IMR-90 (cell line): ENCODE results near the gene PDE8B. TPM values are rescaled to one million over a fixed set of nuclear protein-coding genes. Genes with fewer than 3 reads are reported as not detected.

Experiments
- ATAC-seq: fragments of 200-7000 bp; cut with Tn5 transposase; 2 replicates; pipeline ENCODE4 v1.9.1; 2020; ENCODE audit warnings: low read depth, mild to moderate bottlenecking, moderate library complexity
- BruUV-seq: library from RNA; stranded (reverse); fragments of 400-500 nt; replicated peaks from 2 replicates; lab custom pipeline; 2021; lab: Mats Ljungman, UMichigan
- CTCF ChIA-PET: fragments of 300-600 bp; formaldehyde crosslinking; extraction: SDS; loops from one replicate; lab custom pipeline; 2021; ENCODE audit warnings: antibody characterized with exemption; lab: Yijun Ruan, JAX
- POLR2A ChIA-PET: fragments of 300-600 bp; sonication (Branson Sonifier 250); formaldehyde crosslinking; loops from one replicate; lab custom pipeline; 2022; ENCODE audit warnings: antibody characterized with exemption; ENCODE audit not compliant: unreplicated experiment; lab: Charles Lee
- DNase-seq: peaks from one replicate; pipeline ENCODE4 v3.0.0; 2013
- H2AFZ ChIP-seq: replicated peaks from 2 replicates; pipeline ENCODE3; 2013; ENCODE audit warnings: low read length, mild to moderate bottlenecking; ENCODE audit not compliant: poor library complexity
- H2AK5ac ChIP-seq: 2 replicates; pipeline ENCODE4 v1.6.1; 2013; ENCODE audit warnings: low read depth, low read length, inconsistent platforms
- H2AK9ac ChIP-seq: replicated peaks from 2 replicates; pipeline ENCODE3; 2013; ENCODE audit warnings: mild to moderate bottlenecking, low read depth, low read length, moderate library complexity; ENCODE audit not compliant: poor library complexity
- H2BK120ac ChIP-seq: 2 replicates; pipeline ENCODE4 v1.6.1; 2013; ENCODE audit warnings: low read depth, low read length, inconsistent platforms
- H2BK15ac ChIP-seq: 3 replicates; pipeline ENCODE4 v1.6.1; 2013; ENCODE audit warnings: low read depth, low read length, inconsistent platforms
- H2BK20ac ChIP-seq: 2 replicates; pipeline ENCODE4 v1.6.1; 2013; ENCODE audit warnings: low read depth, mild to moderate bottlenecking, inconsistent platforms, low read length, moderate library complexity
- H2BK5ac ChIP-seq: 2 replicates; pipeline ENCODE4 v1.6.1; 2013; ENCODE audit warnings: mild to moderate bottlenecking, low read depth, low read length, inconsistent platforms; ENCODE audit not compliant: poor library complexity, severe bottlenecking
- H3K14ac ChIP-seq: replicated peaks from 2 replicates; pipeline ENCODE4 v1.6.1; 2013; ENCODE audit warnings: low read depth, low read length, inconsistent platforms
- H3K18ac ChIP-seq: 2 replicates; pipeline ENCODE4 v1.6.1; 2013; ENCODE audit warnings: low read depth, low read length, control low read depth
- H3K23ac ChIP-seq: 2 replicates; pipeline ENCODE4 v1.6.1; 2013; ENCODE audit warnings: low read depth, low read length, inconsistent platforms
- H3K27ac ChIP-seq: 2 replicates; pipeline ENCODE4 v1.5.1; 2013; ENCODE audit warnings: mild to moderate bottlenecking, control low read depth, low read length; ENCODE audit not compliant: insufficient read depth
- H3K27me3 ChIP-seq: 2 replicates; pipeline ENCODE4 v1.6.1; 2013; ENCODE audit warnings: low read length; ENCODE audit not compliant: control insufficient read depth, insufficient read depth
- H3K36me3 ChIP-seq: 2 replicates; pipeline ENCODE4 v1.6.1; 2013; ENCODE audit warnings: low read length, mixed read lengths; ENCODE audit not compliant: control insufficient read depth, insufficient read depth
- H3K4ac ChIP-seq: 2 replicates; pipeline ENCODE4 v1.6.1; 2013; ENCODE audit warnings: low read depth, low read length, inconsistent platforms
- H3K4me1 ChIP-seq: 2 replicates; pipeline ENCODE4 v1.6.1; 2013; ENCODE audit warnings: low read length, mixed read lengths; ENCODE audit not compliant: control insufficient read depth, insufficient read depth
- H3K4me2 ChIP-seq: 2 replicates; pipeline ENCODE4 v1.6.1; 2013; ENCODE audit warnings: low read depth, mild to moderate bottlenecking, control low read depth, low read length, moderate library complexity
- H3K4me3 ChIP-seq: 2 replicates; pipeline ENCODE4 v1.5.1; 2013; ENCODE audit warnings: low read depth, mild to moderate bottlenecking, control low read depth, low read length, moderate library complexity; ENCODE audit not compliant: insufficient read depth
- H3K56ac ChIP-seq: 2 replicates; pipeline ENCODE4 v1.6.1; 2013; ENCODE audit warnings: low read length, inconsistent platforms; ENCODE audit not compliant: insufficient read depth; ENCODE audit errors: extremely low read depth
- H3K79me1 ChIP-seq, 2 experiments: 2 replicates each; pipeline ENCODE4 v1.6.1; 2013; ENCODE audit warnings: low read length in 2 of 2, inconsistent platforms in 1 of 2, low read depth in 1 of 2
- H3K9ac ChIP-seq: 2 replicates; pipeline ENCODE4 v1.6.1; 2013; ENCODE audit warnings: low read depth, low read length, control low read depth
- H3K9me1 ChIP-seq: 2 replicates; pipeline ENCODE4 v1.6.1; 2013; ENCODE audit warnings: low read length, inconsistent platforms; ENCODE audit not compliant: insufficient read depth
- H3K9me3 ChIP-seq: 2 replicates; pipeline ENCODE4 v1.6.1; 2013; ENCODE audit warnings: low read length; ENCODE audit not compliant: control insufficient read depth, insufficient read depth
- H4K20me1 ChIP-seq: 2 replicates; pipeline ENCODE4 v1.6.1; 2013; ENCODE audit warnings: low read length, inconsistent platforms; ENCODE audit not compliant: insufficient read depth
- H4K5ac ChIP-seq: 2 replicates; pipeline ENCODE4 v1.6.1; 2013; ENCODE audit warnings: mild to moderate bottlenecking, low read depth, low read length, control low read depth
- H4K8ac ChIP-seq, 2 experiments: 2 replicates each; pipeline ENCODE4 v1.6.1; 2013; ENCODE audit warnings: low read depth in 2 of 2, low read length in 2 of 2, control low read depth in 1 of 2, inconsistent platforms in 1 of 2
- H4K91ac ChIP-seq: 2 replicates; pipeline ENCODE4 v1.6.1; 2013; ENCODE audit warnings: low read depth, low read length, inconsistent platforms; ENCODE audit not compliant: insufficient read depth
- CTCF ChIP-seq: conservative IDR thresholded peaks from 2 replicates; pipeline ENCODE4 v1.5.1; 2012; ENCODE audit warnings: mild to moderate bottlenecking, low read depth, low read length, improper control_type of control experiment
- ELK1 ChIP-seq: fragments of 150-350 bp; IDR thresholded peaks from 2 replicates; pipeline ENCODE4 v1.6.1; 2016; ENCODE audit warnings: low read depth, mild to moderate bottlenecking, low read length, moderate library complexity, borderline replicate concordance
- MAFK ChIP-seq: IDR thresholded peaks from 2 replicates; pipeline ENCODE4 v1.6.1; 2012; ENCODE audit warnings: low read depth, low read length, improper control_type of control experiment
- WGBS, 2 experiments: methylation state at CpG; one replicate each; pipeline versions ENCODE4 v1.1.5 to v1.1.7; 2013; ENCODE audit warnings: missing lambda C conversion rate in 2 of 2; ENCODE audit not compliant: insufficient read length in 1 of 2; ENCODE audit errors: extremely low coverage in 2 of 2; 5-methylcytosine and 5-hydroxymethylcytosine counted together
- dilution Hi-C: fragments of 300-500 bp; cut with HindIII; formaldehyde crosslinking; loops from one replicate; pipeline ENCODE4 v1.14.3; 2018; ENCODE audit warnings: low sequenced_read_pairs; ENCODE audit not compliant: unreplicated experiment
- in situ Hi-C: fragments of 300-500 bp; cut with MboI; formaldehyde crosslinking; loops from 3 replicates; pipeline ENCODE4 v1.14.3; 2019; ENCODE audit warnings: low sequenced_read_pairs, inconsistent platforms, mixed read lengths
- intact Hi-C: fragments of 100-400 bp; cut with micrococcal nuclease; formaldehyde crosslinking; loops from 2 replicates; pipeline ENCODE4 v1.10.0; 2022
- polyA plus RNA-seq, 3 experiments: library from polyadenylated mRNA; depleted of rRNA; stranded (reverse); fragments of >200 nt; gene quantifications; 2 replicates each; pipeline ENCODE4 v1.2.3, GENCODE V29; 2012; ENCODE audit warnings: low replicate concordance in 1 of 3
- total RNA-seq: library from RNA; depleted of rRNA; stranded (reverse); fragments of >200 nt; gene quantifications from 2 replicates; pipeline ENCODE4 v1.2.3, GENCODE V29; 2012

The PDE8B gene
- total and polyA plus RNA-seq, 2 of the 4 experiments (the other 2 are of a cell fraction), result under 0.01 to 0.03 TPM

- Histone ChIP-seq H2BK120ac (no peak overlapping the region), H3K9me3 (peaks cover 4% of the 10 kb centered on the region; the same call in 1 of the 2 replicates), H3K27ac (no peak overlapping the region), H2AK9ac (no peak overlapping the region), H4K91ac (no peak overlapping the region), H3K9me1 (no peaks in the 10 kb centered on the region), H3K4ac (no peak overlapping the region; the same call in 1 of the 2 replicates), H2AFZ (peak overlapping the region; percentile 69), H2AK5ac (no peak overlapping the region), H2BK15ac (no peak overlapping the region), H3K36me3 (no peaks in the 10 kb centered on the region; the same call in 1 of the 2 replicates), H3K79me1 (no peaks in the 10 kb centered on the region), H3K4me1 (no peaks in the 10 kb centered on the region), H3K18ac (no peak overlapping the region), H3K9ac (no peak overlapping the region), H3K56ac (no peak overlapping the region), H3K4me3 (peak overlapping the region; percentile 51), H4K8ac (no peak overlapping the region), H3K27me3 (peaks cover 73% of the 10 kb centered on the region), H4K5ac (no peak overlapping the region), H3K4me2 (peak overlapping the region; percentile 36; the same call in 1 of the 2 replicates), H2BK5ac (no peak overlapping the region), H3K14ac (no peak overlapping the region), H2BK20ac (no peak overlapping the region), H4K20me1 (no peaks in the 10 kb centered on the region), H3K23ac (peak overlapping the region; percentile 34; the same call in 1 of the 2 replicates)
- ChIA-PET POLR2A (no interaction called here), CTCF (no interaction called here)
- TF ChIP-seq ELK1 (no peak), CTCF (no peak), MAFK (no peak)
- intact Hi-C loops (no loop called here), dilution Hi-C loops (no loop called here), in situ Hi-C loops (no loop called here)
- no peak for DNase-seq
- WGBS, 2 experiments, result 4% methylated on average over 30 of the region's 61 CpGs; no CpG with 5 or more reads in 1 of the 2 experiments
- BruUV-seq, result no TSS peak
- ATAC-seq, result peak; percentile 24; the same call in 1 of the 2 replicates
Observed at GRCh38 chr5:77210964-77211690, 647 bp downstream of the PDE8B start.
